ENCODE measurements around the gene NDUFA8.
"Not testable (repeated sequence)": the region's sequence is repeated elsewhere in the genome, so short reads cannot be mapped to it uniquely, and the experiment has no call there.

The NDUFA8 gene

DNA sequence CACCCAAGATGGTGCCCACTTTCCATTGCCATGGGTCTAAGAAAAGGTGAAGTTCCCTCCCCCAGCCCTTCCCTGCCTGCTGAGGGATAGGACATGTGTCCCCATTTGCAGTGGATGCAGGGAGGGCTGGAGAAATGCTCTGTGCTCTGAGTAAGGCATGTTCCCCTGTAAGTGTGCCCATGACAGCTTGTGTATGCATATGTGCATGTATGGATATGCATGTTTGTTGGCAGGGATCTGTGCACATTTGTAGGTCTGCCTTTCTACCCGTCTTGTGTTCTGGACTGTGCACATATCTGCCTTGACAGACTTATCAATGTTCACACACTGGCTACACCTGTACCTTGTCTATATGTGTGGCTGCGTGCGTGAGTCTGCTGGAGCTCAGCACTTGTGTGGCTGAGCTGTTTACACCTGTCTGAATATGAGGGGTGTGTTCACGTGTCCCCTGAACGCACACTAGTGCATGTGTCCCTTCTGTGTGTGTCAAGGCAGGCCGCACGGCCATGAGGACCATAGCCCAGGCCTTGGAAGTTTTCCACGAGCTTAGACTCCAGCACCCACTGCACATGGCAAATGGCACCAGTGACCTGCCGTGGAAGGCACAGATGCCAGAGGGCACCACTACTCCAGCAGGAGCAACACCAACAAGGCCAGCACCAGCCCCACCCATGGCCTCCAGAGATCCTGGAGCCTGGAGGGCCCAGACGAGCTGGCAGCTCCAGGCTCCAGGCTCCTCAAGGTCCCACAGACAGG lies 39.1 kb downstream of the NDUFA8 start:
- DNase-seq, result no peak

- DNase-seq, result no peak
These were observed 39.9 kb downstream of the NDUFA8 start for GRCh38 chr9:122119721-122120120.

- no peak for DNase-seq
These were observed 40.4 kb downstream of the NDUFA8 start for GRCh38 chr9:122119166-122119521.

- DNase-seq, result no peak
These were observed 41.0 kb downstream of the NDUFA8 start for GRCh38 chr9:122118343-122119165.

- DNase-seq, result not testable (repeated sequence)
These were observed 42.3 kb downstream of the NDUFA8 start for GRCh38 chr9:122117241-122117640.

DNA sequence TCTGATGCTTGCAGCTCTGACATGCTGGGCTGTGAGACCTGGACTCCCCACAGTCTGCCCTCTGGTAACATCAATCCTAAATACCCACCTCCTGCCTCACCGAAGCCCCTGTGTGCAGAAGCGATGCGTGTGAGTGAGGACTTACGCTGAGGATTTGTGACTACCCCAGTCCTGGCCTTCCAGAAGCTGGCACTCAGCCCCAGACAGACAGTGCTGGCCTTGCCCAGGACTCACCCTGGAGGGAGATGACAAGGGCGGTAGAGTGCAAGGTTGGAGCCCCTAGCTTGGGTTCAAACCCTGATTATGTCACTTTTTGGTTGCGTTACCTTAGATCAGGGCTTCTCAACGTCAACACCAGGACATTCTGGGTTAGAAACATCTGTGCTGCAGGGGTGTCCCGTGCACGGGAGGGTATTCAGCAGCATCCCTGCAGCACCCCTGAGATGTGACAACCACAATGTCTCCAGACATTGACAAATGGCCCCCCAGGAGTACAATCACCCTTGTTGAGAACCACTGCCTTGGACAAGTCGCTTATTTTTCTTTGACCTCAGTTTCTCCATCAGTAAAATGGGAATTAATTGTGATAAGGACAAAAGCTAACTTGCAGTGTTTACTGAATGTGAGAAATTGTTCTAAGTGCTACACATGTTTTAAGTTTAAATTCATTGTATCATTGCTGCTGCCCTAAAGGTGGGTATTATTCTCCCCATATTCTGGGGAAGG lies 43.0 kb downstream of the NDUFA8 start:
- no peak for DNase-seq

DNA sequence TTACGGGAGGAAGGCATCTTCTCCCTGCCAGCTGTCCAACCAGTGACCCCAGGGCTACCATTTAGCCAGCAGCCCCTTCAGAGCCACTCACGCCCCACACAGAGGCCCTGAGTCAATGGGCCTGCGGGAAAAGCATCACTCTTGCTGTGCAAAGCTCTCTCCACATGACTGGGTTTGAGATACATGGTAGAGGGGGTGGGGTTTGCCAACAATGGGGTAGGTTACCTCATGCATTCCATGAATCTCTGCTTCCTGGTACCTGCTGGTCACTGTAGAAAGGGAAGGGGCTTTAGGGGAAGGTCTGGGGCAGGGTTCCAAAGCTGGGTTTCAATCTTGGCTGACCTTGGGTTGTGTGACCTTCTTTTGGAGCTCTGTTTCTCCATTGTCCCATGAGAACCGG lies 43.5 kb downstream of the NDUFA8 start:
- no peak for DNase-seq

GRCh38 chr9:122115176-122116035 lies 44.2 kb downstream of the NDUFA8 start:
- no peak for DNase-seq

- no peak for DNase-seq
These were observed 46.0 kb downstream of the NDUFA8 start for GRCh38 chr9:122113574-122113973.

- no peak for DNase-seq
These were observed 47.3 kb downstream of the NDUFA8 start for GRCh38 chr9:122112238-122112637.

GRCh38 chr9:122111413-122112085 lies 48.0 kb downstream of the NDUFA8 start:
- DNase-seq, result no peak

DNA sequence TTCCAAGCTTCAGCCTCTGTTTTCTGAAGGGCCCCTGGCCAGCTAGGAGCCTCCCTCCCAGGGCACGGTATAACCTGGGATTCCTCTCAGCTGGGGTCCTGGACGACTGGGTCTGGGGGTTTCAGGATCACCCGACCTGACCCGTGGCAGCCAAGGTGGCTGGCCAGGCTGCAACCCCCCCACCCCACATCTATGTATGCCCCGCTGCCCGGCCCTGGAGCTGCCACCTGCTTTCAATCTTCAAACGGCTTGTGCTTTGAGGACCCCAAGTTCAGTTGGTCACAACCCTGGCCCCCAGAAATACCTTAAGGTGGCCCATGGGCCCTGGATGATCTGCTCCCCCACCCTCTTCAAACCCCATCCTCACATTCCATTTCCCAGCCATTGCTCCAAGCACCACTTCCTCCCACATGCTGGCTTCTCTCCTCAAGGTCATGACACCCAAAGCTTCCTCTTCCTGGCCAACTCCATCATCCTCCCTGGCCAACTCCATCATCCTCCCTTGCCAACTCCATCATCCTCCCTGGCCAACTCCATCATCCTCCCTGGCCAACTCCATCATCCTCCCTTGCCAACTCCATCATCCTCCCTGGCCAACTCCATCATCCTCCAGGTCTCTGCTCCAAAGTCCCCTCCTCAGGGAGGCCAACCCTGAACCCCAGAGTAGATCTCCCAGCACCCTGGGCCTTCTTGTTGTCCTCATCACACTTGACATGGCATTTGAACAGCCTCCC lies 49.3 kb downstream of the NDUFA8 start:
- no peak for DNase-seq

GRCh38 chr9:122109035-122109813 lies 50.4 kb downstream of the NDUFA8 start:
- no peak for DNase-seq

GRCh38 chr9:122107291-122107805 lies 52.2 kb downstream of the NDUFA8 start:
- no peak for DNase-seq

- no peak for DNase-seq
These were observed 53.0 kb downstream of the NDUFA8 start for GRCh38 chr9:122106576-122106975.

GRCh38 chr9:122103985-122104384 lies 55.6 kb downstream of the NDUFA8 start:
- DNase-seq, result no peak

GRCh38 chr9:122102156-122102555 lies 57.4 kb downstream of the NDUFA8 start:
- no peak for DNase-seq

GRCh38 chr9:122100756-122101155 lies 58.8 kb downstream of the NDUFA8 start:
- DNase-seq, result no peak

DNA sequence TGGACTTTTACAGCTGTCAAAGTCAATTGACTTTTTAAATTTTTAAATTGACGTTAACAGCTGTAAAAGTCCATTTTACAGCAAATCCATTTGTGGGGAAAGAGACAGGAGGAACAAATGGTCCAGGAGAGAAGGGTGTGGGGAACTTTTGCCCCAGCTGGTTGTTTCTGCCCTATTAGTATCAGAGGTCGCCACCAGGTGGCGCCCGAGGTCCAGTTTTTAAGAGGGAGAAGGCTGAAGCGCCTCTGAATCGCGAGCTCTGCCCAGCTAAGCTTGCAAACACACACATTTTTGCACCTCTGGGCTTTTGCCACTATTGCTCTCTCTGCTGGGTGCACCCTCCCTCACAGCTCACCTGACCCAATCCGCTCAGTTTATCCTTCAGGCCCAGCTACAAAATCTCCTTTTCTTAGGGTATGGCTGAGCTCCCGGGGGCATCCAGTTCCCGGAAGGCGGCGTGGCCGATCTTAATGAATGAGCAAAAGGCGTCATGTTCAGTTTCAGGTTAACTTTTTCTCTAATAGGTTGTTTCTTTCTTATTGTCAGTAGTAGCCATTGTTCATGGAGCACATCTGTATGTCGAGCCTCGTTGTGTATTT lies 60.2 kb downstream of the NDUFA8 start:
- DNase-seq, result peak in 1 of 2 experiments; percentile 45

Measured in cerebellar nuclear complex (tissue), 1 donor.